A549 (cell line): ENCODE measurements around the gene GPRIN1. TPM values are rescaled to one million over a fixed set of nuclear protein-coding genes. Genes with fewer than 3 reads are reported as not detected.

Source experiments
- ATAC-seq, 2 experiments: fragments of 200-7000 bp in 1 of 2; fragments of >200 bp in 1 of 2; cut with Nextera tagmentation in 1 of 2; cut with Tn5 transposase in 1 of 2; 3 replicates each; pipeline versions ENCODE4 v1.8.0 to v1.9.1; 2018 to 2020; ENCODE audit warnings: mild to moderate bottlenecking in 1 of 2, moderate library complexity in 1 of 2
- CTCF ChIA-PET: fragments of 300-600 bp; sonication (Branson Sonifier 250); formaldehyde crosslinking; extraction: SDS; loops from one replicate; lab custom pipeline; 2021; ENCODE audit warnings: antibody characterized with exemption, inconsistent platforms; lab: Yijun Ruan, JAX
- POLR2A ChIA-PET: fragments of 350-600 bp; formaldehyde crosslinking; extraction: SDS; loops from one replicate; lab custom pipeline; 2021; ENCODE audit warnings: antibody characterized with exemption, inconsistent platforms; lab: Yijun Ruan, JAX
- DNase-seq, 2 experiments: peaks; one replicate each; pipeline versions ENCODE4 v3.0.0 to v3.0.0-alpha.2; 2011 to 2016; ENCODE audit warnings: low read depth in 1 of 2, low spot score in 1 of 2
- FAIRE-seq: peaks from 2 replicates; lab custom pipeline; 2011; peaks lifted over from hg19 to GRCh38; lab: Jason Lieb, UNC
- H3K27ac ChIP-seq, 2 experiments: fragments of >200 bp; sonication (Bioruptor Twin); formaldehyde crosslinking; 3 replicates each; pipeline ENCODE4 v1.5.1; 2016 to 2017
- H3K4me1 ChIP-seq: fragments of >200 bp; sonication (Bioruptor Twin); formaldehyde crosslinking; 3 replicates; pipeline ENCODE4 v1.6.1; 2016
- H3K4me2 ChIP-seq: fragments of >200 bp; sonication (Bioruptor Twin); formaldehyde crosslinking; 3 replicates; pipeline ENCODE4 v1.6.1; 2016
- H3K4me3 ChIP-seq: fragments of >200 bp; sonication (Bioruptor Twin); formaldehyde crosslinking; 3 replicates; pipeline ENCODE4 v1.5.1; 2016
- H3K9me3 ChIP-seq: fragments of >200 bp; sonication (Bioruptor Twin); formaldehyde crosslinking; 3 replicates; pipeline ENCODE4 v1.6.1; 2016
- BHLHE40 ChIP-seq: IDR thresholded peaks from 2 replicates; pipeline ENCODE4 v1.6.1; 2012; ENCODE audit warnings: low read depth, low read length, inconsistent platforms
- CBX8 ChIP-seq: fragments of 200-600 bp; sonication (generic); IDR thresholded peaks from 2 replicates; pipeline ENCODE4 v1.6.1; 2016
- CHD4 ChIP-seq: fragments of 200-600 bp; sonication (generic); IDR thresholded peaks from 2 replicates; pipeline ENCODE4 v1.6.1; 2016; ENCODE audit warnings: antibody characterized with exemption, mild to moderate bottlenecking, borderline replicate concordance
- E2F6 ChIP-seq: IDR thresholded peaks from 2 replicates; pipeline ENCODE4 v1.6.1; 2012; ENCODE audit warnings: low read depth, borderline replicate concordance
- FOSL2 ChIP-seq, 2 experiments: fragments of 450-650 bp in 1 of 2; fragments of >200 bp in 1 of 2; sonication (Bioruptor Twin) in 1 of 2; formaldehyde crosslinking; IDR thresholded peaks; 2 replicates each; pipeline versions ENCODE4 v1.5.0 to v1.6.1; 2016 to 2020; ENCODE audit warnings: mild to moderate bottlenecking in 1 of 2, moderate library complexity in 1 of 2
- HMGXB4 ChIP-seq: fragments of 250-450 bp; sonication (Bioruptor Pico); IDR thresholded peaks from 2 replicates; pipeline ENCODE4 v1.5.0; 2021; ENCODE audit warnings: mild to moderate bottlenecking, moderate library complexity, borderline replicate concordance
- HOXB5 ChIP-seq: fragments of 250-450 bp; sonication (Bioruptor Pico); IDR thresholded peaks from 2 replicates; pipeline ENCODE4 v1.5.0; 2020; ENCODE audit warnings: mild to moderate bottlenecking, moderate library complexity
- MAZ ChIP-seq: fragments of 150-350 bp; IDR thresholded peaks from 2 replicates; pipeline ENCODE4 v1.6.1; 2014; ENCODE audit warnings: antibody characterized with exemption, low read depth, low read length, borderline replicate concordance
- NPAS2 ChIP-seq: fragments of 250-450 bp; sonication (Bioruptor Pico); IDR thresholded peaks from 2 replicates; pipeline ENCODE4 v1.8.0; 2022; ENCODE audit warnings: mild to moderate bottlenecking, moderate library complexity, borderline replicate concordance
- RFX5 ChIP-seq: fragments of 450-650 bp; IDR thresholded peaks from 2 replicates; pipeline ENCODE4 v1.7.1; 2014; ENCODE audit warnings: antibody characterized with exemption, mild to moderate bottlenecking, moderate library complexity
- SREBF2 ChIP-seq: fragments of 450-650 bp; IDR thresholded peaks from 2 replicates; pipeline ENCODE4 v1.6.1; 2014; ENCODE audit warnings: mild to moderate bottlenecking, moderate library complexity
- TP53 ChIP-seq: fragments of 250-450 bp; sonication (Bioruptor Pico); IDR thresholded peaks from 2 replicates; pipeline ENCODE4 v1.5.0; 2021; ENCODE audit warnings: mild to moderate bottlenecking, moderate library complexity
- ZNF302 ChIP-seq: fragments of 250-450 bp; sonication (Bioruptor Pico); IDR thresholded peaks from 2 replicates; pipeline ENCODE4 v1.9.0; 2021; ENCODE audit warnings: inconsistent platforms, mild to moderate bottlenecking, moderate library complexity
- WGBS: methylation state at CpG from one replicate; pipeline ENCODE4 v1.1.6; 2017; ENCODE audit errors: missing lambda C conversion rate; 5-methylcytosine and 5-hydroxymethylcytosine counted together
- polyA plus RNA-seq, 4 experiments: library from polyadenylated mRNA; depleted of rRNA in 3 of 4; stranded (reverse); fragments of >200 nt; fragmentation: RNase III in 1 of 4; extraction: RNeasy Plus Mini Kit Qiagen cat#74134 plus additional on column Dnase treatment in 1 of 4; gene quantifications; 2 replicates in 3 of 4; 3 replicates in 1 of 4; pipeline ENCODE4 v1.2.3, GENCODE V29; 2011 to 2017
- TF ChIP-seq, protein P1 (sequence below): IDR thresholded peaks from 2 replicates; pipeline ENCODE4 v1.6.1; 2012

GPRIN1 gene
- polyA plus RNA-seq, 2 of the 4 experiments (the other 2 are of a cell fraction), result 3.1 to 6.7 TPM

DNA sequence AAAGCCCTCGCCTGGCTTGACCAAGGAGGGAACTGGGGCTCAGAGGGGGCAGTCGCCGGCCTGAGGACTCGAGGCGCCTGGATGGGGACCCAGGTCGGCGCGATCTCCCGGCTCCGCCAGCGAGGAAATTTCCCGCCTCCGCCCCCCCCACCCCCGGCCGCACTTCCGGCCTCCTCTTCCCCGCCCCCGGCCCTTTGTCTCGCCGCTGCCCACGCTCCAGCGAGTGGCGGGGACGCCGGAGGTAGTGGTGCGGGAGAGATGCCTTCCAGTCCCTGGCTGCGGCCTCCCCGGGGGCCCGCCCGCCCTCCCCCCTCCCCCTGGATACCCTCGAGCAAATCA is 448 bp upstream of the GPRIN1 start:
- ChIA-PET POLR2A (no interaction called here), CTCF (interaction anchor here (0.7 kb wide), 1 partner anchor 11 kb away, joined by 3 read pairs; no protein-coding TSS in a partner anchor)
- no peak for TF ChIP-seq CBX8
- peak; percentile 53; the same call in 1 of the 2 replicates for TF ChIP-seq E2F6
- TF ChIP-seq, protein P1, sequence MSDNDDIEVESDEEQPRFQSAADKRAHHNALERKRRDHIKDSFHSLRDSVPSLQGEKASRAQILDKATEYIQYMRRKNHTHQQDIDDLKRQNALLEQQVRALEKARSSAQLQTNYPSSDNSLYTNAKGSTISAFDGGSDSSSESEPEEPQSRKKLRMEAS, result no peak
- no peak for TF ChIP-seq SREBF2
- no peak for TF ChIP-seq BHLHE40
- no peak for TF ChIP-seq RFX5
- TF ChIP-seq ZNF302 (CRISPR knock-in tag), result no peak
- FAIRE-seq (no peak), DNase-seq (no peak), ATAC-seq (peak in 1 of 2 experiments; percentile 22; a peak in 3 of 6 replicates)
- H3K9me3 ChIP-seq, result no peaks in the 10 kb centered on the region
- WGBS, result 0% methylated on average over 14 of the region's 31 CpGs
- peak overlapping the region; percentile 91 for H3K4me2 ChIP-seq
- H3K4me1 ChIP-seq, result peaks cover 27% of the 10 kb centered on the region
- H3K27ac ChIP-seq, result peak overlapping the region; percentile 84 to 95
- H3K4me3 ChIP-seq, result peak overlapping the region; percentile 94

DNA sequence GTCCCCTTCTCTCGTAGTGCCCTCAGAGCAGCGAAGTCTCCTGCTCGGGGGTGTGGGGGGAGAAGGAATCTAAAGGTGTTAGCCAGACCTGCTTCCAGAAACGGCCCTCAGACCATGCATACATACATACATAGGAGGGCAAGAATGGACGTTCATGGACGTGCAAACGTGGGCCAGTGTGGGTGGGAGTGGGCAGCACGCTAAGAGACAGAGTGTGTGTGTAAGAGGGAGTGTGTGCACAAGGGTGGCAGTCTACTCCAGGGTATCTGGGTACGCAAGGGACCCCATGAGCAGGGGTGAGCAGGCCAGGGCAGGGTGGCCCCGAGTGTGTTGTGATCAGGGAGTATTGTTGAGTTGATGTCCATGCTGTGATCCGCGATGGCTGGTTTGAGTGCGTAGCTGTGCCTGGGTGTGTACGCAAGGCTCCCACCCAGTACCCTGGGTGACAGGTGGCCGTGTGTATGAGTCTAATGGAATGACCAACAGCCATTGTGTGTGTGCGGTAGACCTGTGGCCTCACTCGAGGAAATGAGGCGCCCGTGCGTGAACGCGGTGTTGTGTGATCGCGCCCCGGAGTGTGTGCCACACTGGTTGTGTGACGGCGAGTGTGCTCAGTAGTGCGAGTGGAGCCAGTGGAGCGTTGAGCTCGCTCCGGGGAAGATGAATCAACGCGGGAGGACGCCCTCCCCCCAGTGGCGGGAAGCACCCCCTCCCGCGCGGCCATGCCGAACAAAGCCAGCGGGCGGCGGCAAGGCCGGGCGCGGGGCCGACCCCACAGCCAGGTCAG is 826 bp downstream of the GPRIN1 start:
- ATAC-seq (peak in 1 of 2 experiments; percentile 12; a peak in 4 of 6 replicates), FAIRE-seq (no peak), DNase-seq (no peak)
- H3K4me2 ChIP-seq, result peak overlapping the region; percentile 91
- WGBS, result 52% methylated on average over 33 of the region's 46 CpGs
- ChIA-PET CTCF (interaction anchor here (0.9 to 3.8 kb wide), 5 partner anchors 26 to 193 kb away, joined by 3 to 18 read pairs (median 4); partner anchors contain the start of gene CLTB), POLR2A (no interaction called here)
- peak overlapping the region; percentile 94 for H3K4me3 ChIP-seq
- H3K9me3 ChIP-seq, result no peaks in the 10 kb centered on the region
- H3K27ac ChIP-seq, result peak overlapping the region; percentile 84 to 95
- TF ChIP-seq CHD4, result no peak
- H3K4me1 ChIP-seq, result peaks cover 14% of the 10 kb centered on the region

DNA sequence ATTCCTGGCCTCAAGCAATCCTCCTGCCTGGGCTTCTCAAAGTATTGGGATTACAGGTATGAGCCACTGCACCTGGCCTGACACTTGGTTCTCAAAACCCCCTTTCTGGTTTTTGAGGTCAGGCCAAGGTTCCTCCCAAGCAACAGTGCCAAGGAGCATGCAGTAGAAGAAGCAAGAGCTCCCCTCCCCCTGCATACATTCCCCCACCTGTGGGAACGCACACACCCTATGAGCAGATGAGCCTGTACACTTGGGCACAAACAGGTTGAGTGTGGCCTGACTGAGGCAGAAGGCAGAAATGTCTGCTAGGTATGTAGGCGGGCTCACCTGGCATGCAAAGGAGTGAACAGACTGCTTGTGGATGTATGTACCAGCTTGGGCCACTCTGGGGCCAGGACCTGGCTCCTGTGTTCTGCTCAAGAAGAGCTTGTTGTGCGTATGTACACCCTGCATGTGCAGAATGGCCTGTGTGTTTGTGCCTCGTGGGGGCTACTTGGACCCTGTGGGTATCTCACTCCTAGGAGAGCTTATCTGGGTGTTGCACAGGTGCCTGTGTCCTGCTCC is 1.7 kb downstream of the GPRIN1 start:
- DNase-seq, result no peak
- no peak overlapping the region for H3K27ac ChIP-seq
- no peak overlapping the region for H3K4me3 ChIP-seq
- 81% methylated on average over 3 of the region's 4 CpGs for WGBS
- TF ChIP-seq, protein P1, result no peak
- no peak for TF ChIP-seq MAZ
- no peak for TF ChIP-seq FOSL2 (IDR thresholded peaks at IDR 0.05)
- no peak for TF ChIP-seq FOSL2 (CRISPR knock-in tag; IDR thresholded peaks at IDR 0.05)
- no peak for TF ChIP-seq TP53 (CRISPR knock-in tag)
- TF ChIP-seq HOXB5 (CRISPR knock-in tag), result no peak
- no peak for TF ChIP-seq HMGXB4 (CRISPR knock-in tag)
- TF ChIP-seq NPAS2 (CRISPR knock-in tag), result no peak
- H3K9me3 ChIP-seq, result no peaks in the 10 kb centered on the region
- CTCF ChIA-PET, result interaction anchor here (0.9 to 3.8 kb wide), 6 partner anchors 11 to 192 kb away, joined by 3 to 18 read pairs (median 4); partner anchors contain the start of gene CLTB
- no peak for ATAC-seq
- H3K4me2 ChIP-seq, result no peak overlapping the region
- H3K4me1 ChIP-seq, result peaks cover 8% of the 10 kb centered on the region
- POLR2A ChIA-PET, result no interaction called here
- FAIRE-seq, result no peak
